OCI-LY7 (cell line): ENCODE measurements around the gene NCBP1. TPM values are rescaled to one million over a fixed set of nuclear protein-coding genes. Genes with fewer than 3 reads are reported as not detected.
"Not testable (repeated sequence)": the region's sequence is repeated elsewhere in the genome, so short reads cannot be mapped to it uniquely, and the experiment has no call there.

ENCODE experiments used
- Bru-seq: library from RNA; stranded (reverse); fragments of 400-500 nt; gene quantifications from one replicate; lab custom pipeline; 2021; lab: Mats Ljungman, UMichigan
- BruChase-seq, 2 experiments: library from RNA; stranded (reverse); fragments of 400-500 nt; gene quantifications; one replicate each; lab custom pipeline; 2021; lab: Mats Ljungman, UMichigan
- BruUV-seq: library from RNA; stranded (reverse); fragments of 400-500 nt; replicated peaks from 2 replicates; lab custom pipeline; 2021; lab: Mats Ljungman, UMichigan
- CTCF ChIA-PET: fragments of 300-600 bp; sonication (Branson Sonifier 250); formaldehyde crosslinking; loops from one replicate; lab custom pipeline; 2022; ENCODE audit warnings: antibody characterized with exemption; ENCODE audit not compliant: unreplicated experiment; lab: Charles Lee
- POLR2A ChIA-PET: fragments of 300-600 bp; sonication (Branson Sonifier 250); formaldehyde crosslinking; loops from one replicate; lab custom pipeline; 2022; ENCODE audit warnings: antibody characterized with exemption; lab: Charles Lee
- DNase-seq: peaks from one replicate; pipeline ENCODE4 v3.0.0-alpha.2; 2015; ENCODE audit warnings: low spot score
- H2AFZ ChIP-seq: fragments of 200-600 bp; sonication (generic), shearing (Covaris generic); 2 replicates; pipeline ENCODE4 v1.6.1; 2014; ENCODE audit warnings: mild to moderate bottlenecking, antibody characterized with exemption, low read length, moderate library complexity
- H3K27ac ChIP-seq: fragments of 200-600 bp; sonication (generic); 2 replicates; pipeline ENCODE4 v1.5.1; 2014; ENCODE audit warnings: mixed run types, low read depth, mild to moderate bottlenecking, moderate library complexity, low read length, inconsistent platforms; ENCODE audit not compliant: poor library complexity, severe bottlenecking
- H3K36me3 ChIP-seq: fragments of 200-600 bp; sonication (generic); 2 replicates; pipeline ENCODE4 v1.6.1; 2014; ENCODE audit warnings: mild to moderate bottlenecking, antibody characterized with exemption, low read length, moderate library complexity, mixed read lengths; ENCODE audit not compliant: insufficient read depth
- H3K4me1 ChIP-seq: fragments of 200-600 bp; sonication (generic); 2 replicates; pipeline ENCODE4 v1.5.1; 2014; ENCODE audit warnings: mild to moderate bottlenecking, low read length; ENCODE audit not compliant: insufficient read depth, poor library complexity, severe bottlenecking
- H3K4me2 ChIP-seq: fragments of 200-600 bp; sonication (generic); 2 replicates; pipeline ENCODE4 v1.6.1; 2014; ENCODE audit warnings: mild to moderate bottlenecking, low read length
- H3K4me3 ChIP-seq: fragments of 200-600 bp; sonication (generic); 2 replicates; pipeline ENCODE4 v1.5.1; 2014; ENCODE audit warnings: mild to moderate bottlenecking, low read depth, low read length; ENCODE audit not compliant: poor library complexity, severe bottlenecking
- H3K79me2 ChIP-seq: fragments of 200-600 bp; sonication (generic); 2 replicates; pipeline ENCODE4 v1.6.1; 2016; ENCODE audit warnings: low read depth, mild to moderate bottlenecking, low read length, moderate library complexity, mixed read lengths; ENCODE audit not compliant: insufficient read depth
- H3K9me2 ChIP-seq: fragments of 200-600 bp; sonication (generic); 2 replicates; pipeline ENCODE4 v1.6.1; 2016; ENCODE audit warnings: mild to moderate bottlenecking, low read length, mixed read lengths; ENCODE audit not compliant: insufficient read depth
- H3K9me3 ChIP-seq: fragments of 200-600 bp; sonication (generic); 2 replicates; pipeline ENCODE4 v1.6.1; 2014; ENCODE audit warnings: mild to moderate bottlenecking, mixed run types, low read length, mixed read lengths
- H4K20me1 ChIP-seq: fragments of 200-600 bp; sonication (generic); 2 replicates; pipeline ENCODE4 v1.6.1; 2014; ENCODE audit warnings: mild to moderate bottlenecking, antibody characterized with exemption, low read length, moderate library complexity, mixed read lengths; ENCODE audit not compliant: insufficient read depth
- CTCF ChIP-seq: fragments of 200-600 bp; sonication (generic); conservative IDR thresholded peaks from 2 replicates; pipeline ENCODE4 v1.5.1; 2014; ENCODE audit warnings: mild to moderate bottlenecking, antibody characterized with exemption, low read length, moderate library complexity, mixed read lengths
- EZH2phosphoT487 ChIP-seq: fragments of 200-600 bp; sonication (generic); IDR thresholded peaks from 2 replicates; pipeline ENCODE4 v1.6.1; 2018; ENCODE audit warnings: low read depth, borderline replicate concordance, mild to moderate bottlenecking, mixed run types, antibody characterized with exemption, low read length, moderate library complexity, mixed read lengths
- intact Hi-C: fragments of 100-400 bp; cut with micrococcal nuclease; formaldehyde crosslinking; loops from one replicate; pipeline ENCODE4 v1.10.0; 2022; ENCODE audit not compliant: unreplicated experiment
- long read RNA-seq: library from polyadenylated mRNA; stranded (forward); transcript quantifications from one replicate; pipeline ENCODE4 v2.0.0, GENCODE V29; 2022
- total RNA-seq, 2 experiments: library from RNA; depleted of rRNA in 1 of 2; stranded (reverse); fragments of >200 nt in 1 of 2; shearing (Covaris generic) in 1 of 2; gene quantifications; 2 replicates each; pipeline ENCODE4 v1.2.3, GENCODE V29; 2014 to 2022

Gene NCBP1
- 35.8 and 37.8 TPM in 2 replicates for total RNA-seq (2014; rRNA removed; shearing (Covaris generic))
- total RNA-seq (2022) = 54.7 and 57.5 TPM in 2 replicates
- Bru-seq, nascent RNA = percentile 92 among the genes with signal in this experiment
- BruChase-seq, experiment 1, labeled RNA remaining after a 6-hour chase = percentile 85 among the genes with signal in this experiment
- percentile 85 among the genes with signal in this experiment for BruChase-seq, experiment 2, labeled RNA remaining after a 2-hour chase
- long read RNA-seq, full-length matches to known transcripts = 42 of 68 reads
- long read RNA-seq, partial matches to known transcripts = 8 of 68 reads
- long read RNA-seq, other reads (novel, unspliced or antisense) = 18 of 68 reads

- BruUV-seq = no TSS peak
- intact Hi-C loops = loop anchor here (1.0 to 10.0 kb wide), 5 partner anchors 64 to 1756 kb away; partner anchors contain the start of genes ERCC6L2, TBC1D2, XPA and ZNF367
- H3K36me3 ChIP-seq = peaks cover 35% of the 10 kb centered on the region
- peaks cover 41% of the 10 kb centered on the region for H3K4me1 ChIP-seq
- CTCF ChIA-PET = interaction anchor here (0.6 to 1.3 kb wide), 6 partner anchors 12 to 795 kb away, joined by 3 to 7 read pairs (median 4); partner anchors contain the start of gene XPA
- POLR2A ChIA-PET = interaction anchor here (0.5 to 2.8 kb wide), 19 partner anchors 9 to 780 kb away, joined by 3 to 22 read pairs (median 4); partner anchors contain the start of genes XPA and ZNF782
- H3K4me2 ChIP-seq = peak within 1 kb of the TSS; percentile 75
- H2AFZ ChIP-seq = peak within 1 kb of the TSS; percentile 82
- DNase-seq = peak; percentile 99
- H3K4me3 ChIP-seq = peak within 1 kb of the TSS; percentile 97
- peaks cover 26% of the 10 kb centered on the region for H4K20me1 ChIP-seq
- H3K27ac ChIP-seq = peak within 1 kb of the TSS; percentile 89
- H3K9me2 ChIP-seq = no peaks in the 10 kb centered on the region
- TF ChIP-seq CTCF (no peak), EZH2phosphoT487 (no peak)
- H3K9me3 ChIP-seq = no peaks in the 10 kb centered on the region
- peaks cover 90% of the 10 kb centered on the region for H3K79me2 ChIP-seq
Observed at GRCh38 chr9:97632985-97633858, at the start of gene NCBP1, which contains the start of gene TSTD2. NCBP1 (plus strand) TSS chr9:97633821; CDS start chr9:97633882, 61 bp downstream. TSTD2 (minus strand) TSS chr9:97633368; CDS start chr9:97627562, 5,806 bp downstream.

- DNase-seq, H3K4me2 ChIP-seq, H4K20me1 ChIP-seq, H2AFZ ChIP-seq, BruUV-seq, POLR2A ChIA-PET, H3K4me1 ChIP-seq, H3K79me2 ChIP-seq, CTCF ChIA-PET, H3K9me3 ChIP-seq, H3K27ac ChIP-seq, H3K9me2 ChIP-seq, H3K4me3 ChIP-seq, intact Hi-C loops, H3K36me3 ChIP-seq: not testable (repeated sequence)
Observed at GRCh38 chr9:97584778-97585177, 48.8 kb upstream of the NCBP1 start.

- intact Hi-C loops, H3K4me1 ChIP-seq, H4K20me1 ChIP-seq, H3K27ac ChIP-seq, H3K9me3 ChIP-seq, H3K79me2 ChIP-seq, DNase-seq, H3K4me3 ChIP-seq, H3K9me2 ChIP-seq, BruUV-seq, H2AFZ ChIP-seq, H3K4me2 ChIP-seq, CTCF ChIA-PET, H3K36me3 ChIP-seq: not testable (repeated sequence)
- POLR2A ChIA-PET = interaction anchor here (1.1 kb wide), 1 partner anchor 46 kb away, joined by 3 read pairs; no protein-coding TSS in a partner anchor
Observed at GRCh38 chr9:97586909-97587308, 46.7 kb upstream of the NCBP1 start.
